Muscle of arm (tissue), 12 donors: ENCODE measurements around the gene BCAS4. TPM values are rescaled to one million over a fixed set of nuclear protein-coding genes. Genes with fewer than 3 reads are reported as not detected.

Experiments
- DNase-seq: peaks from one replicate; pipeline ENCODE4 v3.0.0-alpha.2; 2013
- polyA plus RNA-seq, 12 donors: library from polyadenylated mRNA; unstranded; fragments of 120-200 nt; gene quantifications; one replicate each; pipeline ENCODE4 v1.2.1, GENCODE V29; 2013; ENCODE audit not compliant: insufficient read length in 12 of 12

The BCAS4 gene
- polyA plus RNA-seq, 12 donors: 2.1 to 5.1 (median 3.4) TPM; not detected in 1

- DNase-seq: no peak
Measured at GRCh38 chr20:50909413-50909812, 114.6 kb downstream of the BCAS4 start.

GRCh38 chr20:50911030-50911429 is 116.2 kb downstream of the BCAS4 start:
- no peak for DNase-seq

GRCh38 chr20:50911716-50912115 is 116.9 kb downstream of the BCAS4 start:
- no peak for DNase-seq

- DNase-seq: no peak
Measured at GRCh38 chr20:50913690-50914375, 119.0 kb downstream of the BCAS4 start.

- no peak for DNase-seq
Measured at GRCh38 chr20:50915424-50915823, 120.6 kb downstream of the BCAS4 start.

GRCh38 chr20:50916257-50916656 is 121.4 kb downstream of the BCAS4 start:
- DNase-seq: no peak

GRCh38 chr20:50916934-50917333 is 122.1 kb downstream of the BCAS4 start:
- DNase-seq: no peak

GRCh38 chr20:50918403-50918802 is 123.5 kb downstream of the BCAS4 start:
- DNase-seq: no peak

- no peak for DNase-seq
Measured at GRCh38 chr20:50919567-50919966, 124.7 kb downstream of the BCAS4 start.

- DNase-seq: no peak
Measured at GRCh38 chr20:50920997-50921396, 126.1 kb downstream of the BCAS4 start.

GRCh38 chr20:50921803-50922501 is 127.1 kb downstream of the BCAS4 start:
- DNase-seq: no peak

GRCh38 chr20:50924261-50924920 is 129.5 kb downstream of the BCAS4 start:
- DNase-seq: no peak

GRCh38 chr20:50926530-50926929 is 131.7 kb downstream of the BCAS4 start:
- no peak for DNase-seq

Other genes with a start within 250 kb of the BCAS4 start
- 10 to 100 TPM in 3 of 12 donors, 1 to 10 TPM in 8, not detected in 1; 4.3 to 15.1 (median 7.7) TPM for gene RIPOR3, start 103.5 kb upstream of the BCAS4 start, polyA plus RNA-seq
- gene PARD6B, start 63.5 kb upstream of the BCAS4 start, polyA plus RNA-seq: 1 to 10 TPM in 2 of 12 donors, under 1 TPM in 9, not detected in 1; 0.35 to 4.4 (median 0.66) TPM
- gene ADNP, start 136.4 kb downstream of the BCAS4 start, polyA plus RNA-seq: 100 to 1,000 TPM in 2 of 12 donors, 10 to 100 TPM in 10; 52.8 to 173 (median 63.5) TPM
- gene DPM1, start 163.5 kb downstream of the BCAS4 start, polyA plus RNA-seq: 10 to 100 TPM in 11 of 12 donors, not detected in 1; 41.0 to 59.1 (median 50.0) TPM
- gene MOCS3, start 163.8 kb downstream of the BCAS4 start, polyA plus RNA-seq: 1 to 10 TPM in 11 of 12 donors, not detected in 1; 2.7 to 3.7 (median 2.9) TPM
- 1 to 10 TPM in 2 of 12 donors, under 1 TPM in 7, not detected in 3; 0.21 to 7.1 (median 0.43) TPM for gene KCNG1, start 228.0 kb downstream of the BCAS4 start, polyA plus RNA-seq